ENCODE results near the gene AFF4. TPM values are rescaled to one million over a fixed set of nuclear protein-coding genes. Genes with fewer than 3 reads are reported as not detected.
"Not testable (repeated sequence)": the region's sequence is repeated elsewhere in the genome, so short reads cannot be mapped to it uniquely, and the experiment has no call there.

AFF4 gene, protein sequence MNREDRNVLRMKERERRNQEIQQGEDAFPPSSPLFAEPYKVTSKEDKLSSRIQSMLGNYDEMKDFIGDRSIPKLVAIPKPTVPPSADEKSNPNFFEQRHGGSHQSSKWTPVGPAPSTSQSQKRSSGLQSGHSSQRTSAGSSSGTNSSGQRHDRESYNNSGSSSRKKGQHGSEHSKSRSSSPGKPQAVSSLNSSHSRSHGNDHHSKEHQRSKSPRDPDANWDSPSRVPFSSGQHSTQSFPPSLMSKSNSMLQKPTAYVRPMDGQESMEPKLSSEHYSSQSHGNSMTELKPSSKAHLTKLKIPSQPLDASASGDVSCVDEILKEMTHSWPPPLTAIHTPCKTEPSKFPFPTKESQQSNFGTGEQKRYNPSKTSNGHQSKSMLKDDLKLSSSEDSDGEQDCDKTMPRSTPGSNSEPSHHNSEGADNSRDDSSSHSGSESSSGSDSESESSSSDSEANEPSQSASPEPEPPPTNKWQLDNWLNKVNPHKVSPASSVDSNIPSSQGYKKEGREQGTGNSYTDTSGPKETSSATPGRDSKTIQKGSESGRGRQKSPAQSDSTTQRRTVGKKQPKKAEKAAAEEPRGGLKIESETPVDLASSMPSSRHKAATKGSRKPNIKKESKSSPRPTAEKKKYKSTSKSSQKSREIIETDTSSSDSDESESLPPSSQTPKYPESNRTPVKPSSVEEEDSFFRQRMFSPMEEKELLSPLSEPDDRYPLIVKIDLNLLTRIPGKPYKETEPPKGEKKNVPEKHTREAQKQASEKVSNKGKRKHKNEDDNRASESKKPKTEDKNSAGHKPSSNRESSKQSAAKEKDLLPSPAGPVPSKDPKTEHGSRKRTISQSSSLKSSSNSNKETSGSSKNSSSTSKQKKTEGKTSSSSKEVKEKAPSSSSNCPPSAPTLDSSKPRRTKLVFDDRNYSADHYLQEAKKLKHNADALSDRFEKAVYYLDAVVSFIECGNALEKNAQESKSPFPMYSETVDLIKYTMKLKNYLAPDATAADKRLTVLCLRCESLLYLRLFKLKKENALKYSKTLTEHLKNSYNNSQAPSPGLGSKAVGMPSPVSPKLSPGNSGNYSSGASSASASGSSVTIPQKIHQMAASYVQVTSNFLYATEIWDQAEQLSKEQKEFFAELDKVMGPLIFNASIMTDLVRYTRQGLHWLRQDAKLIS
- total RNA-seq: 10 to 100 TPM; 13.6 to 14.2 TPM

- H3K27me3 Mint-ChIP-seq (ENCODE audit: low read depth): no peaks in the 10 kb centered on the region
- H3K4me1 Mint-ChIP-seq (ENCODE audit: low read depth): peaks cover 33% of the 10 kb centered on the region
- H3K4me3 Mint-ChIP-seq: peak within 1 kb of the TSS; percentile 95
- H3K9me3 Mint-ChIP-seq: no peaks in the 10 kb centered on the region
- DNase-seq: peak; percentile 86
- H3K27ac Mint-ChIP-seq: peak within 1 kb of the TSS; percentile 97
- H3K36me3 Mint-ChIP-seq (ENCODE audit: low read depth): peaks cover 4% of the 10 kb centered on the region
- CTCF ChIA-PET: interaction anchor here (0.5 kb wide), 1 partner anchor 15 kb away, joined by 5 read pairs; no protein-coding TSS in a partner anchor
- intact Hi-C loops (cut with micrococcal nuclease): loop anchor here (1.0 to 5.0 kb wide), 4 partner anchors 63 to 556 kb away; partner anchors contain the start of genes GDF9, UQCRQ and ZCCHC10
Observed at GRCh38 chr5:132963171-132964104, at the start of gene AFF4. AFF4 (minus strand) TSS chr5:132963634; CDS start chr5:132937189, 26,445 bp downstream.

DNA sequence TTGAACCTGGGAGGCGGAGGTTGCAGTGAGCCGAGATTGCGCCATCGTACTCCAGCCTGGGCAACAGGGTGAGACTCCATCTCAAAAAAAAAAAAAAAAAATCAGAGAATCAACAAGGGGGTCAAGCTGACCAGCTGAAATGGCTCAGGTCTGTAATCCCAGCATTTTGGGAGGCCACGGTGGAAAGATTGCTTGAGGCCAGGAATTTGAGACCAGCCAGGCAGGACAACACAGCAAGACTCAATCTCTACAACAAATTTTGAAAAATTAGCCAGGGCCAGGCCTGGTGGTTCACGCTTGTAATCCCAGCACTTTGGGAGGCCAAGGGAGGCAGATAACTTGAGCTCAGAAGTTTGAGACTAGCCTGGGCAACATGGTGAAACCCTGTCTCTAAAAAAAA, 45.0 kb upstream of the AFF4 start:
- H3K36me3 Mint-ChIP-seq (ENCODE audit: low read depth); CTCF ChIA-PET; H3K27ac Mint-ChIP-seq; H3K9me3 Mint-ChIP-seq; H3K27me3 Mint-ChIP-seq (ENCODE audit: low read depth); DNase-seq; H3K4me1 Mint-ChIP-seq (ENCODE audit: low read depth); H3K4me3 Mint-ChIP-seq; intact Hi-C loops (cut with micrococcal nuclease): not testable (repeated sequence)

DNA sequence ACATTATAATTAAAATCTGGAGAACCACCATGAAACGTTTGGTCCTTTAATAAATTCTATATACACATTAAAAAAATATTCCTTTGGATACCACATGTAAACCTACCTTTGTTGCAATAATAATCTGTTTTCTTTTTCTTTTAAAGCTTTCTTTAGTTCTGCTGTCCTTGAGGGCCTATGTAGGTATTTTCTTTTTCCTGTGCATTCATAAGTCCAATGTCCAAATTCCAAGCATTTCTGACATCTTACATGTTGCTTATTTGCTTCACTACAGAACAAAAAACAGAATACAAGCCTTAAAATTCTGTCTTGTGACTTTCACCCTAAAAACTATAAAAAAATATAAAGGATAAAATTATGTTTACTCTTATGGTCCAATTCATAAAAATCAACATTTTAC, 43.2 kb upstream of the AFF4 start:
- no peak for DNase-seq
- intact Hi-C loops (cut with micrococcal nuclease): no loop called here
- H3K36me3 Mint-ChIP-seq (ENCODE audit: low read depth): peaks cover 13% of the 10 kb centered on the region
- no peaks in the 10 kb centered on the region for H3K4me1 Mint-ChIP-seq (ENCODE audit: low read depth)
- no peak overlapping the region for H3K27ac Mint-ChIP-seq
- no peaks in the 10 kb centered on the region for H3K9me3 Mint-ChIP-seq
- CTCF ChIA-PET: no interaction called here
- no peak overlapping the region for H3K4me3 Mint-ChIP-seq
- no peaks in the 10 kb centered on the region for H3K27me3 Mint-ChIP-seq (ENCODE audit: low read depth)

- Mint-ChIP-seq H3K27me3 (ENCODE audit: low read depth) (no peaks in the 10 kb centered on the region), H3K27ac (no peak overlapping the region), H3K9me3 (no peaks in the 10 kb centered on the region), H3K36me3 (ENCODE audit: low read depth) (peaks cover 19% of the 10 kb centered on the region), H3K4me3 (no peak overlapping the region), H3K4me1 (ENCODE audit: low read depth) (no peaks in the 10 kb centered on the region)
- intact Hi-C loops (cut with micrococcal nuclease): no loop called here
- DNase-seq: no peak
- CTCF ChIA-PET: no interaction called here
Observed at GRCh38 chr5:132999246-132999645, 35.8 kb upstream of the AFF4 start.

GRCh38 chr5:132998556-132998955, 35.1 kb upstream of the AFF4 start:
- intact Hi-C loops (cut with micrococcal nuclease): no loop called here
- Mint-ChIP-seq H3K36me3 (ENCODE audit: low read depth) (peaks cover 17% of the 10 kb centered on the region), H3K4me1 (ENCODE audit: low read depth) (no peaks in the 10 kb centered on the region), H3K27ac (no peak overlapping the region), H3K27me3 (ENCODE audit: low read depth) (no peaks in the 10 kb centered on the region), H3K4me3 (no peak overlapping the region), H3K9me3 (no peaks in the 10 kb centered on the region)
- CTCF ChIA-PET: no interaction called here
- no peak for DNase-seq

DNA sequence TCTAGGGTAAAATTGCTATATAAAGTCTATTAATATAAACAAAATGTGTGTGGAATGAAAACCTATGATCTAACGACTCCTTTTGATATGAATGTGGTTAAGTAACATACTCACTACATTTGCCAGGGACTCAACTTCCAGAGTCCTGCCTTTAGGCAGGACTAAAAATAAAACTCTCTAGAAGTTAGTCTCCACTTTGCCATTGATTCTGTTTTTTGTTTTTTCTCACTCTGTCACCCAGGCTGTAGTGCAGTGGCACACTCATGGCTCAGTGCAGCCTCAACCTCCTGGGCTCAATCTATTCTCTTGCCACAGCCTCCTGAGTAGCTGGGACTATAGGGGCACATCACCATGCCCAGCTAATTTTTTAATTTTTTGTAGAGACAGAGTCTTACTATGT, 32.9 kb upstream of the AFF4 start:
- Mint-ChIP-seq H3K27ac (no peak overlapping the region), H3K4me1 (ENCODE audit: low read depth) (no peaks in the 10 kb centered on the region), H3K9me3 (no peaks in the 10 kb centered on the region), H3K36me3 (ENCODE audit: low read depth) (peaks cover 12% of the 10 kb centered on the region), H3K27me3 (ENCODE audit: low read depth) (no peaks in the 10 kb centered on the region), H3K4me3 (no peak overlapping the region)
- CTCF ChIA-PET: no interaction called here
- intact Hi-C loops (cut with micrococcal nuclease): no loop called here
- DNase-seq: no peak

- Mint-ChIP-seq H3K36me3 (ENCODE audit: low read depth) (no peaks in the 10 kb centered on the region), H3K4me1 (ENCODE audit: low read depth) (no peaks in the 10 kb centered on the region), H3K4me3 (no peak overlapping the region), H3K9me3 (no peaks in the 10 kb centered on the region), H3K27me3 (ENCODE audit: low read depth) (no peaks in the 10 kb centered on the region), H3K27ac (no peak overlapping the region)
- DNase-seq: no peak
- CTCF ChIA-PET: no interaction called here
- intact Hi-C loops (cut with micrococcal nuclease): no loop called here
Observed at GRCh38 chr5:132987531-132988408, 24.3 kb upstream of the AFF4 start.

DNA sequence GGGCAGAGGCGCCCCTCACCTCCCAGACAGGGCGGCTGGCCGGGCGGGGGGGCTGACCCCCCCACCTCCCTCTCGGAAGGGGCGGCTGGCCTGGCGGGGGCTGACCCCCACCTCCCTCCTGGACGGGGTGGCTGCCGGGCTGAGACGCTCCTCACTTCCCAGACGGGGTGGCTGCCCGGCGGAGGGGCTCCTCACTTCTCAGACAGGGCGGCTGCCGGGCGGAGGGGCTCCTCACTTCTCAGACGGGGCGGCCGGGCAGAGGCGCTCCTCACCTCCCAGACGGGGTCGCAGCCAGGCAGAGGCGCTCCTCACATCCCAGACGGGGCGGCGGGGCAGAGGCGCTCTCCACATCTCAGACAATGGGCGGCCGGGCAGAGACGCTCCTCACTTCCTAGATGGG, 19.5 kb upstream of the AFF4 start:
- H3K27me3 Mint-ChIP-seq (ENCODE audit: low read depth); H3K9me3 Mint-ChIP-seq; DNase-seq; H3K4me1 Mint-ChIP-seq (ENCODE audit: low read depth); intact Hi-C loops (cut with micrococcal nuclease); CTCF ChIA-PET; H3K4me3 Mint-ChIP-seq; H3K27ac Mint-ChIP-seq; H3K36me3 Mint-ChIP-seq (ENCODE audit: low read depth): not testable (repeated sequence)

DNA sequence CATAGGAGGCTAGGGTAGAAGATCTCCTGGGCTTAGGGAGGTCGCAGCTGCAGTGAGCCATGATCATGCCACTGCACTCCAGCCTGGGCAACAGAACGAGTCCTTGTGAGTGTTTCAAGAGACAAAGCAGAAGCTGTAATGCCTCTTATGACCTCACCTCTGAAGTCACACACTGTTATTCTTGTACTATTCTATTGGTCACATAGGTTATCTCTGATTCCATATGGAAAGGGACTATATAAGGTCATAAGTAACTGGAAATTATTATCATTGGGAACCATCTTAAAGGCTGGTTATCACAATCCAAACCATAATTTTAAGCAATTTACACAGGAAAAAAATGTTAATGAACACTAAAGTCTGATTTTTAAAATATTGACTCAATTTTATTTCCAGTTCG, 17.9 kb upstream of the AFF4 start:
- intact Hi-C loops (cut with micrococcal nuclease): no loop called here
- no peak for DNase-seq
- CTCF ChIA-PET: no interaction called here
- H3K36me3 Mint-ChIP-seq (ENCODE audit: low read depth): no peaks in the 10 kb centered on the region
- no peaks in the 10 kb centered on the region for H3K4me1 Mint-ChIP-seq (ENCODE audit: low read depth)
- no peak overlapping the region for H3K4me3 Mint-ChIP-seq
- H3K27me3 Mint-ChIP-seq (ENCODE audit: low read depth): no peaks in the 10 kb centered on the region
- no peak overlapping the region for H3K27ac Mint-ChIP-seq
- peaks cover 3% of the 10 kb centered on the region for H3K9me3 Mint-ChIP-seq

DNA sequence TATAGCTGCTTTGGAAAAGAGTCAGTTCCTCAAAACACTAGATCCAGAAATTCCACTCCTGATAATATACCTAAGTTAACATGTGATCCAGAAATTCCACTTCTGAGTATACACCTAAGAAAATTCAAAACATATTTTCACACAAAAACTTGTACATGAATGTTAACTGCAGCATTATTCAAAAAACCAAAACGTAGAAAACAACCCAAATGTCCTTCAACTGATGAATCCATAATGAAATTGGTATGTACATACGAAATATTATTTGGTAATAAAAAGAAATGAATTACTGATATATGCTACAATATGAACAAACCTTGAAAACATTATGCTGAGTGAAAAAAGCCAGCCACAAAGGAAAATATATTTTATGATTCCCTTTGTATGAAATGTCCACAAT, 16.5 kb upstream of the AFF4 start:
- no peaks in the 10 kb centered on the region for H3K27me3 Mint-ChIP-seq (ENCODE audit: low read depth)
- H3K4me3 Mint-ChIP-seq: no peak overlapping the region
- intact Hi-C loops (cut with micrococcal nuclease): no loop called here
- no peak for DNase-seq
- H3K36me3 Mint-ChIP-seq (ENCODE audit: low read depth): no peaks in the 10 kb centered on the region
- CTCF ChIA-PET: no interaction called here
- H3K27ac Mint-ChIP-seq: no peak overlapping the region
- no peaks in the 10 kb centered on the region for H3K4me1 Mint-ChIP-seq (ENCODE audit: low read depth)
- peaks cover 5% of the 10 kb centered on the region for H3K9me3 Mint-ChIP-seq

GRCh38 chr5:132979367-132979940, 16.0 kb upstream of the AFF4 start:
- no peaks in the 10 kb centered on the region for H3K4me1 Mint-ChIP-seq (ENCODE audit: low read depth)
- CTCF ChIA-PET: no interaction called here

More at GRCh38 chr5:132979367-132979940, 16.0 kb upstream of the AFF4 start:
- H3K36me3 Mint-ChIP-seq (ENCODE audit: low read depth): no peaks in the 10 kb centered on the region
- no peaks in the 10 kb centered on the region for H3K27me3 Mint-ChIP-seq (ENCODE audit: low read depth)
- H3K4me3 Mint-ChIP-seq: no peak overlapping the region
- DNase-seq: no peak
- intact Hi-C loops (cut with micrococcal nuclease): no loop called here
- H3K9me3 Mint-ChIP-seq: peaks cover 5% of the 10 kb centered on the region
- H3K27ac Mint-ChIP-seq: no peak overlapping the region

Data from activated naive CD4-positive, alpha-beta T cell treated with anti-CD3 and anti-CD28 coated beads for 36 hours (primary cell).